HEK293T (cell line): Measurements from ENCODE around the gene PUDP.

Source experiments
- BHLHE40 ChIP-seq: fragments of 450-650 bp; IDR thresholded peaks from 2 replicates; pipeline ENCODE4 v1.6.1; 2016; ENCODE audit warnings: mild to moderate bottlenecking, moderate library complexity, borderline replicate concordance
- ELF4 ChIP-seq: fragments of 450-650 bp; IDR thresholded peaks from 2 replicates; pipeline ENCODE4 v1.6.1; 2017; ENCODE audit warnings: antibody characterized with exemption
- FOXA1 ChIP-seq: fragments of 450-650 bp; IDR thresholded peaks from 2 replicates; pipeline ENCODE4 v1.6.1; 2016; ENCODE audit warnings: mild to moderate bottlenecking
- FOXK2 ChIP-seq: fragments of 450-650 bp; IDR thresholded peaks from 2 replicates; pipeline ENCODE4 v1.6.1; 2016; ENCODE audit warnings: mild to moderate bottlenecking
- NFRKB ChIP-seq: fragments of 450-650 bp; IDR thresholded peaks from 2 replicates; pipeline ENCODE4 v1.6.1; 2016; ENCODE audit warnings: mild to moderate bottlenecking, moderate library complexity
- ZNF384 ChIP-seq: fragments of 450-650 bp; IDR thresholded peaks from 2 replicates; pipeline ENCODE4 v1.6.1; 2016
- TF ChIP-seq, protein P1 (sequence below): fragments of 450-650 bp; IDR thresholded peaks from 2 replicates; pipeline ENCODE4 v1.6.1; 2016

DNA sequence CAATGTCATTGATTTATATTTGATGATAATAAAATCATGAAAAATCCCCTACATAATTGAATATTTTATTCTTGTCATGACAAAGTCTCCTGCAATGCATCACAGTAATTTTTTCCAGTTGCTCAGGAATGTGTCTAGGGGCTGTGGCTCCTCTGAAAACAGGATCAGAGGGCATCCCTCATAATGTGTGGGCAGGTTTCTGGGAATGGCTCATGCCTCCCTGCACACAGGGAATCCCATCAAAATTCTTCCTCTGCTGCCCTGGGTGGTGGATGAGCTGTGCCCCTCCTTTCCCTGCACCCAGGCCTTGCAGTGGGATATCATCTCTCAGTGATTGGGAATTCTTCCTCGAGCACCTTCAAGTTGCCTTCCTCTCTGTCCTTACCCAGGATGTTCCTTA, 20.4 kb upstream of the PUDP start:
- no peak for TF ChIP-seq FOXK2
- TF ChIP-seq FOXA1: no peak
- no peak for TF ChIP-seq BHLHE40
- TF ChIP-seq, protein P1, sequence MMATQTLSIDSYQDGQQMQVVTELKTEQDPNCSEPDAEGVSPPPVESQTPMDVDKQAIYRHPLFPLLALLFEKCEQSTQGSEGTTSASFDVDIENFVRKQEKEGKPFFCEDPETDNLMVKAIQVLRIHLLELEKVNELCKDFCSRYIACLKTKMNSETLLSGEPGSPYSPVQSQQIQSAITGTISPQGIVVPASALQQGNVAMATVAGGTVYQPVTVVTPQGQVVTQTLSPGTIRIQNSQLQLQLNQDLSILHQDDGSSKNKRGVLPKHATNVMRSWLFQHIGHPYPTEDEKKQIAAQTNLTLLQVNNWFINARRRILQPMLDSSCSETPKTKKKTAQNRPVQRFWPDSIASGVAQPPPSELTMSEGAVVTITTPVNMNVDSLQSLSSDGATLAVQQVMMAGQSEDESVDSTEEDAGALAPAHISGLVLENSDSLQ: no peak
- TF ChIP-seq ZNF384: no peak
- TF ChIP-seq NFRKB: no peak
- TF ChIP-seq ELF4: no peak
